ENCODE measurements around the gene CDK9. TPM values are rescaled to one million over a fixed set of nuclear protein-coding genes. Genes with fewer than 3 reads are reported as not detected.

Gene CDK9
- total RNA-seq, 1 donor from 2014 or later, result 132 TPM

- DNase-seq, result no peak
- POLR2A ChIA-PET, result interaction anchor here (0.6 to 2.3 kb wide), 2 partner anchors 54 to 258 kb away, joined by 7 to 18 read pairs; partner anchors contain the start of gene TOR2A
- peaks cover 63% of the 10 kb centered on the region for H3K36me3 Mint-ChIP-seq (ENCODE audit: low read depth)
- CTCF ChIA-PET, result interaction anchor here (1.5 to 6.2 kb wide), 3 partner anchors 8 to 82 kb away, joined by 4 to 39 read pairs (median 5); no protein-coding TSS in a partner anchor
- H3K27ac Mint-ChIP-seq, result peak overlapping the region; percentile 7
- H3K4me3 Mint-ChIP-seq, result no peak overlapping the region
- intact Hi-C loops (cut with micrococcal nuclease), result no loop called here
- H3K4me1 Mint-ChIP-seq, result peaks cover 39% of the 10 kb centered on the region
- TF ChIP-seq CTCF (IDR thresholded peaks at IDR 0.05), result no peak
- no peaks in the 10 kb centered on the region for H3K9me3 Mint-ChIP-seq
- H3K27me3 Mint-ChIP-seq, result no peaks in the 10 kb centered on the region
- no peak for ATAC-seq (ENCODE audit: low read depth)
Observed at GRCh38 chr9:127788337-127789011, 2.6 kb downstream of the CDK9 start.

- Mint-ChIP-seq H3K4me3 (no peak overlapping the region), H3K27me3 (no peaks in the 10 kb centered on the region), H3K4me1 (peaks cover 32% of the 10 kb centered on the region), H3K36me3 (ENCODE audit: low read depth) (peaks cover 65% of the 10 kb centered on the region), H3K9me3 (no peaks in the 10 kb centered on the region), H3K27ac (no peak overlapping the region)
- ChIA-PET POLR2A (interaction anchor here (0.6 to 2.3 kb wide), 2 partner anchors 55 to 197 kb away, joined by 3 to 7 read pairs; partner anchors contain the start of gene TOR2A), CTCF (interaction anchor here (6.2 kb wide), 1 partner anchor 81 kb away, joined by 39 read pairs; no protein-coding TSS in a partner anchor)
- no peak for ATAC-seq (ENCODE audit: low read depth)
- DNase-seq, result no peak
- intact Hi-C loops (cut with micrococcal nuclease), result no loop called here
- TF ChIP-seq CTCF (IDR thresholded peaks at IDR 0.05), result no peak
Observed at GRCh38 chr9:127789179-127789578, 3.3 kb downstream of the CDK9 start.

- intact Hi-C loops (cut with micrococcal nuclease), result no loop called here
- H3K9me3 Mint-ChIP-seq, result no peaks in the 10 kb centered on the region
- ChIA-PET CTCF (no interaction called here), POLR2A (interaction anchor here (0.6 to 1.0 kb wide), 4 partner anchors 19 to 84 kb away, joined by 3 to 4 read pairs (median 4); partner anchors contain the start of gene TOR2A)
- H3K4me1 Mint-ChIP-seq, result peaks cover 28% of the 10 kb centered on the region
- no peak for ATAC-seq (ENCODE audit: low read depth)
- DNase-seq, result no peak
- H3K36me3 Mint-ChIP-seq (ENCODE audit: low read depth), result peaks cover 65% of the 10 kb centered on the region
- no peaks in the 10 kb centered on the region for H3K27me3 Mint-ChIP-seq
- TF ChIP-seq CTCF (IDR thresholded peaks at IDR 0.05), result no peak
- no peak overlapping the region for H3K4me3 Mint-ChIP-seq
- peak overlapping the region; percentile 30 for H3K27ac Mint-ChIP-seq
Observed at GRCh38 chr9:127790094-127790855, 4.4 kb downstream of the CDK9 start.

- intact Hi-C loops (cut with micrococcal nuclease), result no loop called here
- H3K36me3 Mint-ChIP-seq (ENCODE audit: low read depth), result peaks cover 65% of the 10 kb centered on the region
- DNase-seq (no peak), ATAC-seq (ENCODE audit: low read depth) (no peak)
- TF ChIP-seq CTCF (IDR thresholded peaks at IDR 0.05), result no peak
- ChIA-PET CTCF (no interaction called here), POLR2A (interaction anchor here (0.7 to 1.0 kb wide), 3 partner anchors 20 to 83 kb away, joined by 4 read pairs; no protein-coding TSS in a partner anchor)
- H3K27ac Mint-ChIP-seq, result no peak overlapping the region
- peaks cover 33% of the 10 kb centered on the region for H3K4me1 Mint-ChIP-seq
- H3K4me3 Mint-ChIP-seq, result no peak overlapping the region
- H3K9me3 Mint-ChIP-seq, result no peaks in the 10 kb centered on the region
- H3K27me3 Mint-ChIP-seq, result no peaks in the 10 kb centered on the region
Observed at GRCh38 chr9:127791085-127791484, 5.3 kb downstream of the CDK9 start.
